ENCODE measurements around the gene RAD51AP1. TPM values are rescaled to one million over a fixed set of nuclear protein-coding genes. Genes with fewer than 3 reads are reported as not detected.

RAD51AP1 gene
- polyA plus RNA-seq, 3 donors = 1.0 to 1.4 (median 1.3) TPM

DNA sequence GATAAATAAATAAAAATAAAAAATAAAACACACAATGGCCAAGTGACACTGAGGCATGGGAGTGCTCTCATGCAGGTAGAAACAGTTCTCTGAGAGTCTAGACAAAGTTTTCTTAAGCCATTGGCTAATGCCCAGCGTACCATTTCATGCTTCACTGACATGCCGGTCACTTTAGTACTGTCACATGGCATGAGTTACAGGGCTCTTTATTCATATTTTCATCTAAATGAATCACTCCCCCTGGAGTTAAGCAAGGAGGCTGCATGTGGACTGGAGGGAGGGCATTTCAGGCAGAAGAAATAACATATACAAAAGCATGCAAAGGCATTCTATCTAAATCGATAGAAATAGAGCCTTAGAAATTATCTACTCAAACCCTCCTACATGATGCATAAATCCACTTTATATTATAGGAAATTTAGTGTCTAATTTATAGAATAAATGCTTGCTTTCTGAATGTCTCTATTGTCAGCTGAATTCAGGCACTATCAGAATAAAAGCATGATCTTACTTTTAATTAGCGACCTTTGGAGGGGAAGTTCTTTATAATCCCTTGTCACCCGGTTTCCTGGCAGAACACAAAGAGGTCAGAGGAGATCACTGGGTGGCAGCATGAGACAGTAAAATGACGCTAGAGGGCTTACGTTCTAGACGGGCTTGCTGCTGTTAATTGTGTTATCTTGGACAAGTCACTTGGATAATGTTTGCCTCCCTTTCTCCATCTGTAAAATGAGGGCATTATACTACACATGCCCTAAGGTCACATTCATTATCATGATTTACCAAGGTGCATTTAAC, 40.8 kb downstream of the RAD51AP1 start:
- DNase-seq = peak in 2 of 3 donors; percentile 40 to 47
- TF ChIP-seq, protein P1, sequence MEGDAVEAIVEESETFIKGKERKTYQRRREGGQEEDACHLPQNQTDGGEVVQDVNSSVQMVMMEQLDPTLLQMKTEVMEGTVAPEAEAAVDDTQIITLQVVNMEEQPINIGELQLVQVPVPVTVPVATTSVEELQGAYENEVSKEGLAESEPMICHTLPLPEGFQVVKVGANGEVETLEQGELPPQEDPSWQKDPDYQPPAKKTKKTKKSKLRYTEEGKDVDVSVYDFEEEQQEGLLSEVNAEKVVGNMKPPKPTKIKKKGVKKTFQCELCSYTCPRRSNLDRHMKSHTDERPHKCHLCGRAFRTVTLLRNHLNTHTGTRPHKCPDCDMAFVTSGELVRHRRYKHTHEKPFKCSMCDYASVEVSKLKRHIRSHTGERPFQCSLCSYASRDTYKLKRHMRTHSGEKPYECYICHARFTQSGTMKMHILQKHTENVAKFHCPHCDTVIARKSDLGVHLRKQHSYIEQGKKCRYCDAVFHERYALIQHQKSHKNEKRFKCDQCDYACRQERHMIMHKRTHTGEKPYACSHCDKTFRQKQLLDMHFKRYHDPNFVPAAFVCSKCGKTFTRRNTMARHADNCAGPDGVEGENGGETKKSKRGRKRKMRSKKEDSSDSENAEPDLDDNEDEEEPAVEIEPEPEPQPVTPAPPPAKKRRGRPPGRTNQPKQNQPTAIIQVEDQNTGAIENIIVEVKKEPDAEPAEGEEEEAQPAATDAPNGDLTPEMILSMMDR (IDR thresholded peaks at IDR 0.05) = peak; percentile 13
- no peaks in the 10 kb centered on the region for H3K9me3 Mint-ChIP-seq
- H3K4me3 ChIP-seq (replicated peaks in 1 of 3; ENCODE audit: low read depth in 2 of 3, low read length in 3 of 3) = no peak overlapping the region
- no peaks in the 10 kb centered on the region for H3K36me3 ChIP-seq (replicated peaks in 1 of 2; ENCODE audit: control insufficient read depth in 1 of 2, insufficient read depth in 2 of 2, low read length in 2 of 2)
- no peaks in the 10 kb centered on the region for H4K20me1 ChIP-seq (ENCODE audit: insufficient read depth, low read length)
- H3K27ac Mint-ChIP-seq = peak overlapping the region in 1 of 7 donors; percentile 36
- 0% methylated on average over 2 of the region's 8 CpGs for WGBS (ENCODE audit: insufficient coverage)
- peaks cover 0 to 5% of the 10 kb centered on the region in 2 donors for H3K4me1 ChIP-seq (ENCODE audit: control insufficient read depth in 1 of 2, insufficient read depth in 2 of 2, low read length in 2 of 2)
- intact Hi-C loops (cut with micrococcal nuclease) = no loop called here
- H3K9ac ChIP-seq (ENCODE audit: insufficient read depth, low read length, poor library complexity, severe bottlenecking) = no peak overlapping the region
- H3K4me2 ChIP-seq (replicated peaks; ENCODE audit: extremely low read depth, low read length, poor library complexity, severe bottlenecking) = no peak overlapping the region
- no peaks in the 10 kb centered on the region for H3K79me2 ChIP-seq (ENCODE audit: insufficient read depth, low read length)
- peaks cover 7% of the 10 kb centered on the region for H3K4me1 Mint-ChIP-seq
- no peaks in the 10 kb centered on the region for H3K36me3 Mint-ChIP-seq
- H3K27me3 ChIP-seq (ENCODE audit: control insufficient read depth in 2 of 2, insufficient read depth in 2 of 2, low read length in 2 of 2) = no peaks in the 10 kb centered on the region
- H3K27me3 Mint-ChIP-seq (ENCODE audit: low read depth in 3 of 3) = peaks cover 1 to 15% (median 6%) of the 10 kb centered on the region in 3 donors
- no peaks in the 10 kb centered on the region for H3K9me3 ChIP-seq (replicated peaks in 1 of 2; ENCODE audit: control insufficient read depth in 1 of 2, insufficient read depth in 1 of 2, low read length in 2 of 2)
- no peak overlapping the region for H2AFZ ChIP-seq (ENCODE audit: insufficient read depth, low read depth, low read length, poor library complexity, severe bottlenecking)
- H3K4me3 Mint-ChIP-seq = peak overlapping the region in 1 of 2 donors; percentile 36
- H3K27ac ChIP-seq (ENCODE audit: low read depth in 1 of 2, low read length in 2 of 2) = no peak overlapping the region

DNA sequence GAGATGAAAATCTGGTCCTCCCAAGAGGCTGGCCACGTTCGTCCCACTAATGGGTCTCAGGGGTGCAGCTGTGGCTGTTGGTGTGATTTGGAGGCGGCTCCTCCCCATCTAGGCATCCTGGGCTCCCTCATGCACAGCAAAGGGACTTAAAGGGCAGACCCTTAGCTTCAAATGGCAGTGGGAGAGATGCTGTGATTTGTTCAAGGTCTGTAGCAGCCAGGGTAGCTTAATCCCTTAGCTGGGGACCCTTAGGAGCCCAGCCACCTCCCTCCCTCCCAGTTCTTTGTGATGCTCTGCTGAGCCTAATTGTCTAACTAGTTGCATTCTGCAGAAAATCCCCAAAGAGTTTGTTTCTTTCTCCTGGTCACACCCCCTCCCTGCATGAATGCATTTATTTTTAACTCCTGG, 41.6 kb downstream of the RAD51AP1 start:
- no peaks in the 10 kb centered on the region for H3K9me3 ChIP-seq (replicated peaks in 1 of 2; ENCODE audit: control insufficient read depth in 1 of 2, insufficient read depth in 1 of 2, low read length in 2 of 2)
- H3K4me1 ChIP-seq (ENCODE audit: control insufficient read depth in 1 of 2, insufficient read depth in 2 of 2, low read length in 2 of 2) = peaks cover 0 to 5% of the 10 kb centered on the region in 2 donors
- TF ChIP-seq, protein P1 (IDR thresholded peaks at IDR 0.05) = no peak
- no peak overlapping the region for H3K4me3 ChIP-seq (replicated peaks in 1 of 3; ENCODE audit: low read depth in 2 of 3, low read length in 3 of 3)
- no peak overlapping the region for H3K27ac ChIP-seq (ENCODE audit: low read depth in 1 of 2, low read length in 2 of 2)
- H3K27me3 Mint-ChIP-seq (ENCODE audit: low read depth in 3 of 3) = peaks cover 1 to 14% (median 8%) of the 10 kb centered on the region in 3 donors
- DNase-seq = no peak
- no peak overlapping the region for H3K4me3 Mint-ChIP-seq
- H3K4me2 ChIP-seq (replicated peaks; ENCODE audit: extremely low read depth, low read length, poor library complexity, severe bottlenecking) = no peak overlapping the region
- intact Hi-C loops (cut with micrococcal nuclease) = no loop called here
- H4K20me1 ChIP-seq (ENCODE audit: insufficient read depth, low read length) = no peaks in the 10 kb centered on the region
- H3K79me2 ChIP-seq (ENCODE audit: insufficient read depth, low read length) = no peaks in the 10 kb centered on the region
- WGBS (ENCODE audit: insufficient coverage) = no CpG with 5 or more reads among the region's 3 CpGs
- peaks cover 7% of the 10 kb centered on the region for H3K4me1 Mint-ChIP-seq
- no peaks in the 10 kb centered on the region for H3K27me3 ChIP-seq (ENCODE audit: control insufficient read depth in 2 of 2, insufficient read depth in 2 of 2, low read length in 2 of 2)
- H3K36me3 ChIP-seq (replicated peaks in 1 of 2; ENCODE audit: control insufficient read depth in 1 of 2, insufficient read depth in 2 of 2, low read length in 2 of 2) = no peaks in the 10 kb centered on the region
- H3K9ac ChIP-seq (ENCODE audit: insufficient read depth, low read length, poor library complexity, severe bottlenecking) = no peak overlapping the region
- no peak overlapping the region for H2AFZ ChIP-seq (ENCODE audit: insufficient read depth, low read depth, low read length, poor library complexity, severe bottlenecking)
- peaks cover 0 to 2% (median 0%) of the 10 kb centered on the region in 7 donors for H3K9me3 Mint-ChIP-seq
- H3K27ac Mint-ChIP-seq = no peak overlapping the region
- no peaks in the 10 kb centered on the region for H3K36me3 Mint-ChIP-seq
